Astrocyte of the cerebellum (primary cell): ENCODE measurements around the gene RETREG3.
A peak's percentile ranks its signal among the peaks of the same experiment; 100 is the strongest.

Source experiments
- DNase-seq: peaks from one replicate; pipeline ENCODE4 v3.0.0-alpha.2; 2011; ENCODE audit warnings: low read depth
- H3K4me3 ChIP-seq: 2 replicates; pipeline ENCODE4 v1.5.1; 2011; ENCODE audit warnings: mild to moderate bottlenecking, low read depth, low read length, moderate library complexity
- CTCF ChIP-seq: IDR thresholded peaks from 2 replicates; pipeline ENCODE4 v1.5.1; 2012; ENCODE audit warnings: low read length, low read depth, moderate library complexity, mild to moderate bottlenecking; ENCODE audit errors: missing control alignments
- in situ Hi-C: cut with HindIII; loops from 2 replicates; pipeline ENCODE4 v1.10.0; 2017; ENCODE audit warnings: low sequenced_read_pairs

The RETREG3 gene

GRCh38 chr17:42537156-42537805 is 71.9 kb downstream of the RETREG3 start:
- in situ Hi-C loops: no loop called here
- DNase-seq: no peak
- H3K4me3 ChIP-seq: peak overlapping the region; percentile 56
- TF ChIP-seq CTCF: no peak

GRCh38 chr17:42536372-42537155 is 72.6 kb downstream of the RETREG3 start:
- DNase-seq: no peak
- in situ Hi-C loops: no loop called here
- TF ChIP-seq CTCF: no peak
- H3K4me3 ChIP-seq: peak overlapping the region; percentile 56

GRCh38 chr17:42536048-42536371 is 73.2 kb downstream of the RETREG3 start, which contains the start of gene NAGLU:
NAGLU (plus strand) TSS chr17:42536241; CDS start chr17:42536273, 32 bp downstream.
- H3K4me3 ChIP-seq: peak within 1 kb of the TSS; percentile 56
- in situ Hi-C loops: no loop called here
- no peak for TF ChIP-seq CTCF
- DNase-seq: no peak

- in situ Hi-C loops: no loop called here
- DNase-seq: no peak
- peak overlapping the region; percentile 56 for H3K4me3 ChIP-seq
- no peak for TF ChIP-seq CTCF
Measured at GRCh38 chr17:42535155-42536047, 73.8 kb downstream of the RETREG3 start.

GRCh38 chr17:42531455-42532354 is 77.5 kb downstream of the RETREG3 start:
- in situ Hi-C loops: no loop called here
- DNase-seq: no peak
- TF ChIP-seq CTCF: peak; percentile 41
- peak overlapping the region; percentile 34 for H3K4me3 ChIP-seq
